HEK293 (cell line): Measurements from ENCODE around the gene CMTM8.

Experiments used
- CTCF ChIP-seq: fragments of 450-650 bp; formaldehyde crosslinking; IDR thresholded peaks from 2 replicates; pipeline ENCODE4 v1.5.1; 2016; ENCODE audit warnings: missing biosample characterization, missing genetic modification characterization
- KLF7 ChIP-seq: fragments of 450-650 bp; formaldehyde crosslinking; IDR thresholded peaks from 2 replicates; pipeline ENCODE4 v1.5.1; 2016; ENCODE audit warnings: missing biosample characterization, missing genetic modification characterization, borderline replicate concordance
- TRIM28 ChIP-seq: IDR thresholded peaks from 2 replicates; pipeline ENCODE4 v1.6.1; 2011; ENCODE audit warnings: low read length, control low read depth, borderline replicate concordance
- ZBTB10 ChIP-seq: fragments of 450-650 bp; formaldehyde crosslinking; IDR thresholded peaks from 2 replicates; pipeline ENCODE4 v1.5.1; 2016; ENCODE audit warnings: missing biosample characterization, missing genetic modification characterization
- ZNF239 ChIP-seq: fragments of 450-650 bp; formaldehyde crosslinking; IDR thresholded peaks from 2 replicates; pipeline ENCODE4 v1.5.1; 2016; ENCODE audit warnings: missing biosample characterization, missing genetic modification characterization
- ZNF302 ChIP-seq: fragments of 450-650 bp; formaldehyde crosslinking; IDR thresholded peaks from 2 replicates; pipeline ENCODE4 v1.5.1; 2016; ENCODE audit warnings: missing biosample characterization, missing genetic modification characterization, low read depth
- ZNF488 ChIP-seq: fragments of 450-650 bp; formaldehyde crosslinking; IDR thresholded peaks from 2 replicates; pipeline ENCODE4 v1.5.1; 2016; ENCODE audit warnings: missing biosample characterization, missing genetic modification characterization
- ZNF555 ChIP-seq: fragments of 450-650 bp; formaldehyde crosslinking; conservative IDR thresholded peaks from 2 replicates; pipeline ENCODE4 v1.5.1; 2017; ENCODE audit warnings: missing biosample characterization, mild to moderate bottlenecking, missing genetic modification characterization, inconsistent platforms

- TF ChIP-seq CTCF (tag by site-specific recombination) (peak; percentile 53), ZNF488 (tag by site-specific recombination) (no peak), ZBTB10 (tag by site-specific recombination) (no peak), TRIM28 (no peak), KLF7 (no peak), ZNF555 (tag by site-specific recombination) (no peak), ZNF239 (tag by site-specific recombination) (no peak), ZNF302 (tag by site-specific recombination) (no peak)
These were observed 58.0 kb downstream of the CMTM8 start for GRCh38 chr3:32296251-32297204.
